Measurements from ENCODE around the gene EGFL8. TPM values are rescaled to one million over a fixed set of nuclear protein-coding genes. Genes with fewer than 3 reads are reported as not detected.

EGFL8 gene
- total RNA-seq, 1 donor from 2014 or later: 0.26 TPM

- Histone ChIP-seq H3K4me3 (ENCODE audit: low read depth, low read length) (peak overlapping the region; percentile 91), H3K36me3 (ENCODE audit: control insufficient read depth, insufficient read depth, low read length) (peaks cover 7% of the 10 kb centered on the region), H3K27me3 (ENCODE audit: control insufficient read depth, insufficient read depth, low read length) (no peaks in the 10 kb centered on the region)
- DNase-seq (ENCODE audit: low read depth) (peak; percentile 57), FAIRE-seq (no peak)
- TF ChIP-seq CTCF (IDR thresholded peaks at IDR 0.05; ENCODE audit: insufficient read depth, low read length, severe bottlenecking): peak; percentile 71
Observed at GRCh38 chr6:32154514-32155161, 9.8 kb upstream of the EGFL8 start.

GRCh38 chr6:32156891-32157290 lies 7.5 kb upstream of the EGFL8 start:
- FAIRE-seq: no peak
- Histone ChIP-seq H3K4me3 (ENCODE audit: low read depth, low read length) (no peak overlapping the region), H3K36me3 (ENCODE audit: control insufficient read depth, insufficient read depth, low read length) (peaks cover 7% of the 10 kb centered on the region), H3K27me3 (ENCODE audit: control insufficient read depth, insufficient read depth, low read length) (no peaks in the 10 kb centered on the region)
- TF ChIP-seq CTCF (IDR thresholded peaks at IDR 0.05; ENCODE audit: insufficient read depth, low read length, severe bottlenecking): no peak
- DNase-seq (ENCODE audit: low read depth): no peak

GRCh38 chr6:32158052-32158451 lies 6.3 kb upstream of the EGFL8 start:
- TF ChIP-seq CTCF (IDR thresholded peaks at IDR 0.05; ENCODE audit: insufficient read depth, low read length, severe bottlenecking): no peak
- Histone ChIP-seq H3K36me3 (ENCODE audit: control insufficient read depth, insufficient read depth, low read length) (peaks cover 9% of the 10 kb centered on the region), H3K4me3 (ENCODE audit: low read depth, low read length) (no peak overlapping the region), H3K27me3 (ENCODE audit: control insufficient read depth, insufficient read depth, low read length) (no peaks in the 10 kb centered on the region)
- no peak for FAIRE-seq
- no peak for DNase-seq (ENCODE audit: low read depth)

GRCh38 chr6:32163559-32164258 lies 686 bp upstream of the EGFL8 start:
- no peak for DNase-seq (ENCODE audit: low read depth)
- peaks cover 5% of the 10 kb centered on the region for H3K36me3 ChIP-seq (ENCODE audit: control insufficient read depth, insufficient read depth, low read length)
- FAIRE-seq: no peak
- no peaks in the 10 kb centered on the region for H3K27me3 ChIP-seq (ENCODE audit: control insufficient read depth, insufficient read depth, low read length)
- no peak for TF ChIP-seq CTCF (IDR thresholded peaks at IDR 0.05; ENCODE audit: insufficient read depth, low read length, severe bottlenecking)
- H3K4me3 ChIP-seq (ENCODE audit: low read depth, low read length): no peak overlapping the region

GRCh38 chr6:32166411-32167061 lies 2.1 kb downstream of the EGFL8 start:
- Histone ChIP-seq H3K27me3 (ENCODE audit: control insufficient read depth, insufficient read depth, low read length) (no peaks in the 10 kb centered on the region), H3K4me3 (ENCODE audit: low read depth, low read length) (no peak overlapping the region), H3K36me3 (ENCODE audit: control insufficient read depth, insufficient read depth, low read length) (peaks cover 18% of the 10 kb centered on the region)
- TF ChIP-seq CTCF (IDR thresholded peaks at IDR 0.05; ENCODE audit: insufficient read depth, low read length, severe bottlenecking): no peak
- DNase-seq (ENCODE audit: low read depth) (no peak), FAIRE-seq (no peak)

All from bronchial epithelial cell (primary cell).